Transverse colon (tissue), 4 donors: ENCODE data around the gene SGMS2. TPM values are rescaled to one million over a fixed set of nuclear protein-coding genes. Genes with fewer than 3 reads are reported as not detected.

Experiments
- DNase-seq: peaks from one replicate; pipeline ENCODE4 v3.0.0-alpha.2; 2019
- H3K27ac ChIP-seq, 4 donors: fragments of 200-600 bp; sonication (generic); 2 replicates each; pipeline ENCODE4 v1.5.1; 2016 to 2018; ENCODE audit warnings: inconsistent platforms in 4 of 4
- H3K27me3 ChIP-seq: fragments of 200-600 bp; sonication (generic); 2 replicates; pipeline ENCODE4 v1.5.1; 2017; ENCODE audit warnings: inconsistent platforms
- H3K36me3 ChIP-seq, 4 donors: fragments of 200-600 bp; sonication (generic); 2 replicates each; pipeline ENCODE4 v1.5.1; 2017 to 2019; ENCODE audit warnings: inconsistent platforms in 4 of 4
- H3K4me1 ChIP-seq, 4 donors: fragments of 200-600 bp; sonication (generic); 2 replicates each; pipeline ENCODE4 v1.5.1; 2017 to 2020; ENCODE audit warnings: inconsistent platforms in 4 of 4
- H3K4me3 ChIP-seq, 4 donors: fragments of 200-600 bp; sonication (generic); 1 replicate in 1 of 4; 2 replicates in 3 of 4; pipeline versions ENCODE4 v1.5.1 to v1.6.1; 2017 to 2019; ENCODE audit warnings: inconsistent platforms in 4 of 4
- H3K9me3 ChIP-seq, 2 donors: fragments of 200-600 bp; sonication (generic); 2 replicates each; pipeline ENCODE4 v1.5.1; 2017 to 2019; ENCODE audit warnings: inconsistent platforms in 2 of 2
- CTCF ChIP-seq, 5 experiments: fragments of 200-600 bp in 3 of 5; fragments of 450-650 bp in 2 of 5; sonication (generic) in 3 of 5; IDR thresholded peaks; 1 replicate in 2 of 5; 2 replicates in 3 of 5; pipeline ENCODE4 v1.5.1; 2016 to 2017; ENCODE audit warnings: antibody characterized with exemption in 5 of 5, inconsistent platforms in 3 of 5, mild to moderate bottlenecking in 2 of 5, moderate library complexity in 1 of 5
- EP300 ChIP-seq: sonication (generic); formaldehyde crosslinking; IDR thresholded peaks from one replicate; pipeline ENCODE4 v1.6.1; 2017; ENCODE audit warnings: antibody characterized with exemption, low read depth
- POLR2A ChIP-seq: fragments of 450-650 bp; IDR thresholded peaks from one replicate; pipeline ENCODE4 v1.6.1; 2016; ENCODE audit warnings: antibody characterized with exemption, mild to moderate bottlenecking, moderate library complexity
- POLR2AphosphoS5 ChIP-seq, 3 donors: sonication (generic); formaldehyde crosslinking; IDR thresholded peaks; one replicate each; pipeline ENCODE4 v1.6.1; 2016; ENCODE audit warnings: antibody characterized with exemption in 3 of 3
- WGBS, 2 donors: methylation state at CpG; one replicate each; pipeline ENCODE4 v1.1.5; 2018; ENCODE audit warnings: low coverage in 1 of 2; 5-methylcytosine and 5-hydroxymethylcytosine counted together
- in situ Hi-C, 4 donors: fragments of 200-750 bp; cut with MboI; loops; one replicate each; pipeline versions ENCODE4 v1.15.0 to v1.15.1; 2017; ENCODE audit warnings: low sequenced_read_pairs in 3 of 4, low pct_ligation_motif_present in 1 of 4, low pct_unique_long_range_greater_than_20kb in 1 of 4
- intact Hi-C: fragments of 100-400 bp; cut with DNase I; formaldehyde crosslinking; loops from one replicate; pipeline ENCODE4 v1.15.1; 2023; ENCODE audit warnings: low total_unique reads
- total RNA-seq, 4 donors: library from RNA; depleted of rRNA; stranded (reverse); fragments of >200 nt; gene quantifications; one replicate each; pipeline ENCODE4 v1.1.0, GENCODE V29; 2016

The SGMS2 gene
- total RNA-seq, 4 donors from 2014 or later, result 75.8 to 203 (median 122) TPM

GRCh38 chr4:107890779-107891178, 66.0 kb downstream of the SGMS2 start:
- Histone ChIP-seq H3K36me3 (no peaks in the 10 kb centered on the region), H3K27me3 (no peaks in the 10 kb centered on the region), H3K4me3 (no peak overlapping the region), H3K9me3 (peaks cover 3 to 12% of the 10 kb centered on the region in 2 donors), H3K27ac (no peak overlapping the region), H3K4me1 (peaks cover 0 to 7% (median 1%) of the 10 kb centered on the region in 4 donors)
- intact Hi-C loops, result no loop called here
- TF ChIP-seq POLR2A (no peak), EP300 (no peak), CTCF (IDR thresholded peaks at IDR 0.05) (no peak), POLR2AphosphoS5 (IDR thresholded peaks at IDR 0.05) (no peak)
- no peak for DNase-seq
- WGBS, 2 donors, result 85 to 93% methylated on average over 2 of the region's 2 CpGs
- in situ Hi-C loops, result no loop called here

- intact Hi-C loops, result no loop called here
- Histone ChIP-seq H3K4me1 (peaks cover 0 to 12% (median 4%) of the 10 kb centered on the region in 4 donors), H3K27me3 (no peaks in the 10 kb centered on the region), H3K9me3 (peaks cover 3 to 12% of the 10 kb centered on the region in 2 donors), H3K27ac (no peak overlapping the region), H3K4me3 (no peak overlapping the region), H3K36me3 (no peaks in the 10 kb centered on the region)
- no peak for DNase-seq
- TF ChIP-seq POLR2A, result no peak
- TF ChIP-seq CTCF (IDR thresholded peaks at IDR 0.05), result no peak
- no peak for TF ChIP-seq EP300
- no peak for TF ChIP-seq POLR2AphosphoS5 (IDR thresholded peaks at IDR 0.05)
- in situ Hi-C loops, result no loop called here
Measured at GRCh38 chr4:107891299-107891698, 66.6 kb downstream of the SGMS2 start.

GRCh38 chr4:107893171-107894137, 68.7 kb downstream of the SGMS2 start:
- H3K4me3 ChIP-seq, result no peak overlapping the region
- peaks cover 0 to 21% (median 8%) of the 10 kb centered on the region in 4 donors for H3K4me1 ChIP-seq
- no peak for DNase-seq
- H3K36me3 ChIP-seq, result no peaks in the 10 kb centered on the region
- intact Hi-C loops, result no loop called here
- in situ Hi-C loops, result no loop called here
- no peaks in the 10 kb centered on the region for H3K27me3 ChIP-seq
- H3K9me3 ChIP-seq, result peaks cover 3 to 4% of the 10 kb centered on the region in 2 donors
- 76 to 93% methylated on average over 2 to 4 of the region's 4 CpGs for WGBS, 2 donors
- TF ChIP-seq POLR2AphosphoS5 (IDR thresholded peaks at IDR 0.05) (no peak), CTCF (IDR thresholded peaks at IDR 0.05) (no peak), POLR2A (no peak), EP300 (no peak)
- H3K27ac ChIP-seq, result peak overlapping the region in 2 of 4 donors; percentile 24 to 73

- in situ Hi-C loops, result no loop called here
- DNase-seq, result no peak
- Histone ChIP-seq H3K4me1 (peaks cover 0 to 21% (median 8%) of the 10 kb centered on the region in 4 donors), H3K27ac (peak overlapping the region in 2 of 4 donors; percentile 24 to 73), H3K36me3 (no peaks in the 10 kb centered on the region), H3K27me3 (no peaks in the 10 kb centered on the region), H3K9me3 (peaks cover 0 to 3% of the 10 kb centered on the region in 2 donors), H3K4me3 (no peak overlapping the region)
- no peak for TF ChIP-seq POLR2AphosphoS5 (IDR thresholded peaks at IDR 0.05)
- TF ChIP-seq EP300, result no peak
- no peak for TF ChIP-seq POLR2A
- no peak for TF ChIP-seq CTCF (IDR thresholded peaks at IDR 0.05)
- 67 to 76% methylated on average over 4 to 6 of the region's 6 CpGs for WGBS, 2 donors
- intact Hi-C loops, result no loop called here
Measured at GRCh38 chr4:107894138-107894603, 69.4 kb downstream of the SGMS2 start.
